Measurements from ENCODE around the gene DLG4.
"Not testable (repeated sequence)": the region's sequence is repeated elsewhere in the genome, so short reads cannot be mapped to it uniquely, and the experiment has no call there.

- TF ChIP-seq POLR2A, CTCF (IDR thresholded peaks at IDR 0.05): not testable (repeated sequence)
Measured at GRCh38 chr17:7172522-7173191, 47.0 kb downstream of the DLG4 start.
